NCI-H2107 treated with DMSO at 0.1 percent for 48 hours (cell line): ENCODE results near the gene PRRT3.
A peak's percentile ranks its signal among the peaks of the same experiment; 100 is the strongest.
"Not testable (repeated sequence)": the region's sequence is repeated elsewhere in the genome, so short reads cannot be mapped to it uniquely, and the experiment has no call there.

Experiments
- DNase-seq: peaks from one replicate; lab custom pipeline; 2025; ENCODE audit not compliant: unreplicated experiment; lab: John Stamatoyannopoulos, UW

Gene PRRT3

DNA sequence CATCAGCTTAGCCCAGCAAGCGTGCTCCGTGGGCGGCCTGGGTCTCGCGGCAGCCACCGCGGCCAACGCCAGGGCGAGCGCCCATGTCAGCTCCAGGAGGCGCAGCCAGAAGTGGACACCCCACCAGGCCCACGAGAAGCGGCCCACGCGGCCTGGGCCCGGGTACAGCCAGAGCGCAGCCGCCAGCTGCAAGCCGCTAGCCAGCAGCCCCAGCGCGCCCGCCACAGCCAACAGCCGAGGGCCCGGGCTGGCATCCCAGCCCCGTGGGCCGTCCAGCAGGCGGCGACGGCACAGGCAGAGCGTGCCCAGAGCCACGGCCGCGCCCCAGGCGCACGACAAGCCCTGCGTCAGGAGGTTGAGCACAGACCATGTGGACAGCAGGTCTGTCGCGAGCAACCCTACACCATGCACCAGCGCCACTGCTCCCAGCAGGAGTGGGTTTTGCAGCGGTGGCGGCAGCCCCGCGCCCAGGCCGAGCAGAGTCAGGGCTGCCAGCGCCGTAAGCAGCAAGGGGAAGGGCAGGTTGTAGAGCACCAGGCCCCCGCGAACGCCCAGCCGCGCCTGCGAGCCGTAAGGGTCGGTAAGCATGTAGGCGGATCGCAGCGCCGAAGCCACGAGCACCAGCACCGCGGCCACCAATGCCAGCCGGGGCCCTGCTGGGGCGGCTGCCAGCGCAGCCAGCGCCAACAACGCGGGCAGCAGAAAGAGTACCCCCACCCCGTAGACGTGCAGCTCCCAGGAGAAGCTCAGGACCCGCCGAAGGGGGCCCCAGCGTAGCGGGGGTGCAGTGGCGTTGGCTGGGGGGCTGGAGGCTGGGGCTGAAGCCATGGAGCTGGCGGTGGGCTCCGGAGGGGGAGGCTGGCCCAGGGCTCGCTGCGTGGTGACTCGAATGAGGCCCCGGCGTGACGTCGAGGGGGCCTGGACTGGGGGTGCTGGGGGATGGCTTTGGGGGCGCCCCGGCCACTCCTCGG lies 4.9 kb downstream of the PRRT3 start:
- no peak for DNase-seq

DNA sequence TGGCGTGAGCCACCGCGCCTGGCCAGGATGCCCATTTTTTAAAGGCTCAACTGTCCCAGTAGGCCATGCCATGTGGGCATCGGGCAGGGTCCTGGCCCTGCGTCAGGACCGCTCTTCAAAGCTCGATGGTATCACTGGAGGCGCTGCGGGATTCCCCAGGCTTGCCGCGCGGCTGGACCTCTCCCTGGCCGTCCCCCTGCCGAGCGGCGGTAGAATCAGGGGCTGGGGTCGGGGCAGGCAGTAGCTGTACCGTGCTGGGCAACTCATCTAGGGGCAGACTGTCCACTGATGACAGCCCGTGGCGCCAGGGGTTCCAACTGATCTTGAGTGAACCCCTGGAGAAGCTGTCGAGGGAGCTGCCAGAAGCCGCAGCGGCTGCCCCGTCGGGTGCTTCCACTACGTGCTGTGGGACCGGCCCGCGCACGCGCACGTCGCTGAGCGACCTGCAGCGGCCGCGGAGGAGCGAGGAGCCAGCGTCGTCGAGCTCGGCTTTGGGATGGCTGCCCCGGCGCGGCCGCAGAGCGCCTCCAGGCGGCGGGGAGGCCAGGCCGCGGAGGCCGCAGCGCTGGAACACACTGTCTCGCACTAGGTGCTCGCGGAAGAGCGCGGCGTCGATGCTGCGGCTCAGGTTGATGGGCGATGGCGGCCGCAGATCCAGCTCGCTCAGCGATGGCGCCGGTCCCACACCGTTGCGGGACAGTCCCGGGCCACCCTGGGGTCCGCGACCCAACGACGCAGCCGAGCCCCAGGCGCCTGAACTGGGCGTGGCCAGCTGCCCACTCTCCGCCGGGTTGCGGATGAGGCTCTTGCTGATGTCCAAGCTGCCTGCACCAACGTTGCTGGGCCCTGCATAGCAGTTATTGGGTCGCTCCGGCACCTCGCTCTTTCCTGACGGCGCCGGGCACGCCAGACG lies 5.8 kb downstream of the PRRT3 start:
- DNase-seq = peak; percentile 11

DNA sequence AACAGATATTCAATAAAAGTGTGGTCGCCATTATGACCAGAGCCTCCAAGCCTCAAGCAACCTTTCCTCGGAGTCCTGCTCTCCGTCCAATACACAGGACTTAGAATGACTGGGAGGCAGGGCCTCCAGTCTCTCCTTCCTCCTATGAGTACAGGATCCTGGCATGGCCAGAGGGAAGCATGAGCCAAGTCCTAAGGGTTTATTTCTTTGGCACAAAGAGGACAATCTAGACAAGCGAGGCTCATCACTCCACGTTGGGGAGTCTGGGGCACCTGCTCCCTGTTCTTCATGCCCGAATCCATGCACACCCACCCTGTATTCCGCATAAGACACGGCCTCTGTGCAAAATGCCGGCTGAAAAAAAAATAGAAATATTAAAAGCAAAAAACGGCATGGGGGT lies 6.8 kb downstream of the PRRT3 start:
- no peak for DNase-seq

DNA sequence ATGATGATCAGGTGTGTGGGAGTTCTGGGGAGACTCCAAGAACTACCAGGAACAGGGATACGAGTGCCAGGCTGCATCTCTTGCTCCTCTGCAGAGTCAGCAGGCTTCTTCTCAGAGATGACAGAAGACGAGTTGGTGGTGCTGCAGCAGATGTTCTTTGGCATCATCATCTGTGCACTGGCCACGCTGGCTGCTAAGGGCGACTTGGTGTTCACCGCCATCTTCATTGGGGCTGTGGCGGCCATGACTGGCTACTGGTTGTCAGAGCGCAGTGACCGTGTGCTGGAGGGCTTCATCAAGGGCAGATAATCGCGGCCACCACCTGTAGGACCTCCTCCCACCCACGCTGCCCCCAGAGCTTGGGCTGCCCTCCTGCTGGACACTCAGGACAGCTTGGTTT lies 7.9 kb downstream of the PRRT3 start:
- DNase-seq = no peak

DNA sequence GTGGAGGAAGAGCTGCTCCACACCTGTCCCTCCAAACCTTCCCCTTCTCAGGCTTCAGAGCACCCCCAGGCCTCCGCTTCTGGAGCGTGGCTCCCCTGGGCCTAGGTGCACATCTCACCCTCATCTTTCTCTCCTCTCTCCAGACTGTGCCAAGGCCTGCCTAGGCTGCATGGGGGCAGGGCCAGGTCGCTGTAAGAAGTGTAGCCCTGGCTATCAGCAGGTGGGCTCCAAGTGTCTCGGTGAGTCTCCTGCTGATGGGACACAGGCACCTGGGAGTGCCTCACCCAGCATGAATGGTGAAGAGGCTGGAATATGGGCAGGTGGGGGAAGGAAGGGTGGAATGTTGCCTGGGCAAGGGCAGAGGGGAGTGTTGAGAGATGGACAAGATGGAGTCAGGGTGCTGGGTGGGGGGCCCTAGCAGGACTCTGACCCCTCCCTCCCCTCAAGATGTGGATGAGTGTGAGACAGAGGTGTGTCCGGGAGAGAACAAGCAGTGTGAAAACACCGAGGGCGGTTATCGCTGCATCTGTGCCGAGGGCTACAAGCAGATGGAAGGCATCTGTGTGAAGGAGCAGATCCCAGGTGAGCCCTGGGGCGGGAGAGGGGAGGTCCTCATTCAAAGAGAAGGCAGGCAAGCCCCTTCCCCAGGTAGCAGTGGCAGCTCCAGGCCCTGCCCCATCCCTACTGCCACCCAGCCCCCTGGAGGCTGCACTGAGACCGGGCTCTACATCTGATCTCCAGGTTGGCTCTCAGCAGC lies 9.1 kb downstream of the PRRT3 start:
- DNase-seq = no peak

DNA sequence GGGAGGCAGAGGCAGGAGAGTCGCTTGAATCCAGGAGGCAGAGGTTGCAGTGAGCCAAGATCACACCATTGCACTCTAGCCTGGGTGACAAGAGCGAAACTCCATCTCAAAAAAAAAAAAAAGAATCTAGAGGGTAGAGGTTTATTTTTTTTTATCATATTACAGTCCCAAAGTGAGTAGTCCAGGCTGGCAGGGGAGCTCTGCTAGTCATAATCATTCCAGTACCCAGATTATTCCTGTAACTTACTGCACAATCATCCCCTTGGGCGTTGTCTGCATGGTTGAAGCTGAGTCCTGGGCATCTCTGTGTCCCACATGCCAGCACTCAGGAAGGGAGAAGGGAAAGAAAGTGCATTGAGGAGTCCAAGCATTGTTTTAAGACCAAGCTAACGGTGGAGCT lies 10.0 kb downstream of the PRRT3 start:
- DNase-seq = no peak

DNA sequence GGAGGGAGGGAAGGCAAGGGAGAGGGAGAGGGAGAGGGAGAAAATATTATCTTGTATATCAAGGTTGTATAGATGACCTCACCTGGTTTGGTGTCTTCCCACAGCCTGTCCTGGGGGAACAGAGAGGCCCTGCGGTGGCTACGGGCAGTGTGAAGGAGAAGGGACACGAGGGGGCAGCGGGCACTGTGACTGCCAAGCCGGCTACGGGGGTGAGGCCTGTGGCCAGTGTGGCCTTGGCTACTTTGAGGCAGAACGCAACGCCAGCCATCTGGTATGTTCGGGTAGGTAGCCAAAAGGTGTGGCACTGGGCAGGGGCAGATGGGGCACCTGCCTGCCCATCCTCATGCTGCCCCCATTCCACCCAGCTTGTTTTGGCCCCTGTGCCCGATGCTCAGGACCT lies 11.5 kb downstream of the PRRT3 start:
- DNase-seq = no peak

DNA sequence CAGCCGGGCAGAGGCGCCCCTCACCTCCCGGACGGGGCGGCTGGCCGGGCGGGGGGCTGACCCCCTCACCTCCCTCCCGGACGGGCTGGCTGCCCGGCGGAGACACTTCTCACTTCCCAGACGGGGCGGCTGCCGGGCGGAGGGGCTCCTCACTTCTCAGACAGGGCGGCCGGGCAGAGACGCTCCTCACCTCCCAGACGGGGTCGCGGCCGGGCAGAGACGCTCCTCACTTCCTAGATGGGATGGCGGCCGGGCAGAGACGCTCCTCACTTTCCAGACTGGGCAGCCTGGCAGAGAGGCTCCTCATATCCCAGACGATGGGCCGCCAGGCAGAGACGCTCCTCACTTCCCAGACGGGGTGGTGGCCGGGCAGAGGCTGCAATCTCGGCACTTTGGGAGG lies 12.3 kb downstream of the PRRT3 start:
- not testable (repeated sequence) for DNase-seq

DNA sequence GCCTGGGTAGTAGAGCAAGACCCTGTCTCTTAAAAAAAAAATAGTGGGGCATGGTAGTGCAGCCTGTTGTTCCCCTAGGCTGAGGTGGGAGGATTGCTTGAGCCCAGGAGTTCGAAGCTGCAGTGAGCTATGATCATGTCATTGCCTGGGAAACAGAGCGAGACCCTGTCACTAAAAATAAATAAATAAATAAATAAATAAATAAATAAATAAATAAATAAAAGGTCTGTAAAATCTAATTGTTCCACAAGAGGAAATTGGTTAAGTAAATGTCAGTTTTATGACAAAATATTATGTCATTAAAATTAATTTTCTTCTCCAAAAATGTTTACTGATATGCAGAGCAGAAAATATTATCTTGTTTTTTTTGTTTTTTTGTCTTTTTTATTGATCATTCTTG lies 13.2 kb downstream of the PRRT3 start:
- DNase-seq = no peak

DNA sequence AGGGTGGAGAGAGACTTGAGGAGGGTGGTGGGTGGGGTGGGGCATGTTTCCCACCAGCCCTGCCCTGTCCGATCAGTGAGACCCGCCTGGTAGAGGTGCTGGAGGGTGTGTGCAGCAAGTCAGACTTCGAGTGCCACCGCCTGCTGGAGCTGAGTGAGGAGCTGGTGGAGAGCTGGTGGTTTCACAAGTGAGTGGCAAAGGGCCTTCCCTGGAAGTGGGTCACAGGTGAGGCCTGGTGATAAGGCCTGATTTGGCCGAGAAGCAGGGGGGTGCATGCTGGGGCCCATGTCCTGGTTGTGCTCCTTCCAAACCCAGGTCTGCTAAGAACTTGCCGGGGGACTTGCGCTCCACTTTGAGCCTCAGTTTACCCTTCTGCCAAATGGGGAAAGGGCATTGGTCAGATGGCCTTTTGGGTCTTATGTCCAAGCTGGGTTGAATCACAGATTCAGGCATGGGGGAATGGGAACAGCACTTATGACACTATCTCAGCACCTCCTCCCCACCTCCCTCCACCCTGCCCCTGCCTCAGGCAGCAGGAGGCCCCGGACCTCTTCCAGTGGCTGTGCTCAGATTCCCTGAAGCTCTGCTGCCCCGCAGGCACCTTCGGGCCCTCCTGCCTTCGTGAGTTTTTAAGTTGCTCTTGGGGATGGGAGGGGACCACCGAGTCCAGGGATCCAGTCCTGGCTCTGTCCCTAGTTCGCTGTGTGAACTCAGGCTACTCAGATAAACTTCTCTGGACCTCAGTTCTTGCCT lies 14.5 kb downstream of the PRRT3 start:
- DNase-seq = no peak

DNA sequence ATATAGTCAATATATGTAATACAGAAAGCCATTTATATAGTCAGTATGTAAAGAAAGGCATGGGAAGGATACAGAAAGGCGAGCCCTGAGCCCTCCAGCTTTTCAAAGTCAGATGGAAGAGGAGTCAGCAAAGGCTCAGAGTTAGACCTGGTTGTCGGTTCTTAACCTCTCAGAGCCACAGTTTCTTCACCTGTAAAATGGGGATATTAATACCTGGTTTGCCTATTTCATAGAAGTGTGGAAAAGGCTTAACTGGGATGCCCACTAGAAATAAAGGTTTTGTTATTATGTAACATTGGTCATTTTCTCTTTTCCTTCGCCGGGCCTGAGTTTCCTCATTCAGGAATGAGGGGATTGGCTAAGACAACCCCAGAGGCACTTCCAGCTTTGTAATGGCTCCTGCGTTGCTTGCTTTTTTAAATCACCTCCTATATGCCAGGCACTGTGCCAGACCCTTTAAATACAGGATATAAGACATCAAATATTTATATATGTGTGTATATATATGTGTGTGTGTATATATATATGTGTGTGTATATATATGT lies 16.2 kb downstream of the PRRT3 start:
- DNase-seq = no peak

DNA sequence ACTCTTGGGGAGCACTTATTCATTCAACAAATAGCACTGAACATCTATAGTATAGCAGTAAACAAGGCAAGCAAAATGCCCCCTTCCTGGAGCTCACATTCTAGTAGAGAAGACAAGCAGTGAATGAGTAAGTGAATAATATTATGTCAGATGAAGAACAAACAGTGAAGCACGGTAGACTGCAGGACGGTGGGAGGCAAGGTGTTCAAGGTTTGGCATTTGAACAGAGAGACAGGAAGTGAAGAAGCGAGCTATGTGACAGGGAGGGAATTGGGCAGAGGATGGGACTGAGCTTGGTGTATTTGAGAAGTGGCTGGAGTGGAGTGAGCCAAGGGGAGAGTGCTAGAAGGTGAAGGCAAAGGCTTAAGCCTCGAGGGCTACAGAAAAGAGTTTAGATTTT lies 17.2 kb downstream of the PRRT3 start:
- DNase-seq = no peak

DNA sequence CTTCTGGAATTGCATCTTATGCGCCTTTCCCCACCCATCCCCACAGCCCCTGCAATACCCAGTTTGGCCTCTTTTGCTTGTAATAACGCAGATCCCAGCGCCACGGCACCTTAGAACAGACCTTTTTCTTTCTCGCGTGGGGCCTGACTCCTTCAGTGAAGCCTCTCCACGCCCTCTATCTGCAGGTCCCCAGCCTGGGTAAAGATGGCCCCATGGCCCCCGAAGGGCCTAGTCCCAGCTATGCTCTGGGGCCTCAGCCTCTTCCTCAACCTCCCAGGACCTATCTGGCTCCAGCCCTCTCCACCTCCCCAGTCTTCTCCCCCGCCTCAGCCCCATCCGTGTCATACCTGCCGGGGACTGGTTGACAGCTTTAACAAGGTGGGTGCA lies 18.0 kb downstream of the PRRT3 start:
- DNase-seq = no peak

DNA sequence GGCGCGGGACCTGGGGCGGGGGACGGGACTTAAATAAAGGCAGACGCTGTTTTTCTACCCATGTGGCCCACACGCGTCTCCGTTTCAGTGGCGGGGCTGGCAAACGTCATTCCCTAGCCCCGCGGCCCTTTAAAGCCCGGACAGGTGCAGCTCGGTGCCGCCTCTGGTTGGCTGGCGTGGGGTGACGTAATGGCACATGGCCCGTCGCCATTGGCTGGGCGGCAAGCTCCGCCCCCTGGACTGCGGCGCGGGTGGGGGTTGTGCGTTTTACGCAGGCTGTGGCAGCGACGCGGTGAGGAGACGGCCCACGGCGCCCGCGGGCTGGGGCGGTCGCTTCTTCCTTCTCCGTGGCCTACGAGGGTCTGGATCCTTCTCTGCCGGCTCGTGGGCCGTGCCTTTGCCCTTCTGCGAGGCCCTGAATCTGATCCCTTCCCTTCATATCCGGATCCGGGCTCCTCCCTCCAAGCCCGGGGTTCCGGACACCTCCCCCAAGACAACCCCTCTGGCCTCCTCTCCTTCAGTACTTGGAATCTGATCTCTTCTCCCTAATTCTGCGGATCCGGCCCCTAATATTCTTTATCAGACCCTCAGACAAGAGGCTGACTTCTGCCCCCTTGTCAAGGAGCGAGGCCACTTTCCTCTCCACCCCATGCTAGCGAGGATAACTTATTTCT lies 18.5 kb downstream of the PRRT3 start, which contains the start of gene CRELD1:
Gene CRELD1 (plus strand): TSS at position 274 of the 674 bp plus-strand sequence. CDS start 605 bp downstream, outside the sequence.
- peak; percentile 72 for DNase-seq

DNA sequence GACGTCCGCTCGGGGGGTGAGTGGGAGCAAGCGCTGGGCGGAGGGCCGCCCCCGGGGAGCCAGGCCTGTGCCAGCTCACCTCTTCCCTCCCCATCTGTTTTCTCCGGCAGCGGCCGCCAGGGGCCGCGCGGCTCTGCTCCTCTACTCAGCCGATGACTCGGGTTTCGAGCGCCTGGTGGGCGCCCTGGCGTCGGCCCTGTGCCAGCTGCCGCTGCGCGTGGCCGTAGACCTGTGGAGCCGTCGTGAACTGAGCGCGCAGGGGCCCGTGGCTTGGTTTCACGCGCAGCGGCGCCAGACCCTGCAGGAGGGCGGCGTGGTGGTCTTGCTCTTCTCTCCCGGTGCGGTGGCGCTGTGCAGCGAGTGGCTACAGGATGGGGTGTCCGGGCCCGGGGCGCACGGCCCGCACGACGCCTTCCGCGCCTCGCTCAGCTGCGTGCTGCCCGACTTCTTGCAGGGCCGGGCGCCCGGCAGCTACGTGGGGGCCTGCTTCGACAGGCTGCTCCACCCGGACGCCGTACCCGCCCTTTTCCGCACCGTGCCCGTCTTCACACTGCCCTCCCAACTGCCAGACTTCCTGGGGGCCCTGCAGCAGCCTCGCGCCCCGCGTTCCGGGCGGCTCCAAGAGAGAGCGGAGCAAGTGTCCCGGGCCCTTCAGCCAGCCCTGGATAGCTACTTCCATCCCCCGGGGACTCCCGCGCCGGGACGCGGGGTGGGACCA lies 19.2 kb downstream of the PRRT3 start:
- DNase-seq = peak; percentile 40

DNA sequence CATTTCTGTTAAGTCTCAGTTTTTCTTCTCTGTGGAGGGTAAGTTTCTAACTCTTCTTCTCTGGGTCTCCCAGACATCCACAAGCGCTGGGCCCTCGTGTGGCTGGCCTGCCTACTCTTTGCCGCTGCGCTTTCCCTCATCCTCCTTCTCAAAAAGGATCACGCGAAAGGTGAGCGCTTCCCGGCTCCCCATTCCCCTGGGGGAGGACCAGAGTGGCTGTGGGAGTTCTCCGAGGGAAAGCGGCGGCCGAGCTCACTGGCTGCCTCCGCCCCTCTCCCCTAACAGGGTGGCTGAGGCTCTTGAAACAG lies 19.7 kb downstream of the PRRT3 start:
- no peak for DNase-seq

DNA sequence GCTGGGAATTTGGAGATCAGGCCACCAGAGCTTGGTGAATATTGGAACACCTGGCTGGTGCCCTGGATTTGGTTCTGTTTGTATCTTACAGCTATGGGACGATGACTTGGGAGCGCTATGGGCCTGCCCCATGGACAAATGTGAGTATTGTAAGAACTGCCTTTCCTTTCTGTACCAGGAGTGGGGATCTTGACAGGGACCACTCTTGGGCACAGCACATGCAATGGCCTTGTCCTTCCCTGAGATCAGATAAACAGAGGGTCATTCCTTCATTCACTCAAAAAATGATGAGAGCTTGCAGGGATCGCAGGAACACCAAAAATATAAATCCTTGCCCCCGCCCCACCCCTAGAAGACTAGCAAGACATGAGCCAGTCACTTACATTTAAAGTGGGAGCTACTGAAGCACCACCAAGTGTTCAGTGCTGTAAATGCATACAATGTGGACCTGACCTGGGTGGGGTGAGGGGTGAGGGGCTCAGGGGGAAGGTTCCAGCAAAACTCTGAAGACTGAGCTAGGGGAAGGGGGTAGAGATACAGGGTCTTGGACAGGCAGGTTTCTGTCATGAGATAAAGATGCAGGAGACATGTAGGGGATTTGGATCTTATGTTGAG lies 21.3 kb downstream of the PRRT3 start:
- DNase-seq = no peak

DNA sequence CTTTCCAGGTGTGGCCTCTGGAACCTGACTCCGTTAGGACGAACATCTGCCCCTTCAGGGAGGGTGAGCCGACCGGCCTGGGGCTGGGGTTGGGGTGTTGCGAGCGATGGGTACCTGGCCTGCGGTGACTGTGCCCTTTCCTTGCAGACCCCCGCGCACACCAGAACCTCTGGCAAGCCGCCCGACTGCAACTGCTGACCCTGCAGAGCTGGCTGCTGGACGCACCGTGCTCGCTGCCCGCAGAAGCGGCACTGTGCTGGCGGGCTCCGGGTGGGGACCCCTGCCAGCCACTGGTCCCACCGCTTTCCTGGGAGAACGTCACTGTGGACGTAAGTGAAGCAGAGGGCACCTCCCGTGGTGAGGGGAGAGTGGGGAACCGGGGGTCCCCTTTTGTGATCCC lies 24.1 kb downstream of the PRRT3 start:
- no peak for DNase-seq
